ENCODE results near the gene IPO8. TPM values are rescaled to one million over a fixed set of nuclear protein-coding genes. Genes with fewer than 3 reads are reported as not detected.

Gene IPO8
- total and polyA plus RNA-seq, 2 of the 8 experiments (the other 6 are each of a cell fraction or from before 2014, with no cell fraction given) = 7.2 to 59.8 TPM

DNA sequence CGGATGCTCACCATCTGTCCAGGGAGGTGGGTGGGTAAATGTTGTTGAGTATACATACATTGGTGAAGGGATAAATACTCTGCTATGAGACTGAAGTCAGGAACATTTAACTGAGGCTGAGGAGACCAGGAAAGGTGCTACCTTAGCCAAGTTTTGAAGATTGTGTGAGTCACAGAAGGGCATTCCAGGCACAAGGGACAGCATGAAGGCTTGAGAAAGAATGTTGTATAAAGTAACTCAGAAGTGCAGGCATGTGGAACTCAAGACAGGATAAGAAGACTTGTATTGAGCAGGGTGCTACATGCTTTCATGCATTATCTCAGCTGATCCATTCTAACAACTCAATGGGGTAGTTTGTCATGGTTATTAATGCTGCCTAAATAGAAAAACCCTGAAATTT, 112.7 kb downstream of the IPO8 start (continued):
- TF ChIP-seq, protein P1, sequence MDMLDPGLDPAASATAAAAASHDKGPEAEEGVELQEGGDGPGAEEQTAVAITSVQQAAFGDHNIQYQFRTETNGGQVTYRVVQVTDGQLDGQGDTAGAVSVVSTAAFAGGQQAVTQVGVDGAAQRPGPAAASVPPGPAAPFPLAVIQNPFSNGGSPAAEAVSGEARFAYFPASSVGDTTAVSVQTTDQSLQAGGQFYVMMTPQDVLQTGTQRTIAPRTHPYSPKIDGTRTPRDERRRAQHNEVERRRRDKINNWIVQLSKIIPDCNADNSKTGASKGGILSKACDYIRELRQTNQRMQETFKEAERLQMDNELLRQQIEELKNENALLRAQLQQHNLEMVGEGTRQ (IDR thresholded peaks at IDR 0.05; ENCODE audit: low read length) = no peak
- TF ChIP-seq SIRT6 (IDR thresholded peaks at IDR 0.05; ENCODE audit: low read length) (no peak), NRF1 (IDR thresholded peaks at IDR 0.05; ENCODE audit: low read depth, low read length) (no peak), EGR1 (IDR thresholded peaks at IDR 0.05; ENCODE audit: borderline replicate concordance, low read depth, low read length) (no peak), TEAD4 (IDR thresholded peaks at IDR 0.05; ENCODE audit: low read depth, low read length) (no peak), RXRA (IDR thresholded peaks at IDR 0.05; ENCODE audit: insufficient read depth, low read depth, low read length) (no peak)
- TF ChIP-seq, protein P2, sequence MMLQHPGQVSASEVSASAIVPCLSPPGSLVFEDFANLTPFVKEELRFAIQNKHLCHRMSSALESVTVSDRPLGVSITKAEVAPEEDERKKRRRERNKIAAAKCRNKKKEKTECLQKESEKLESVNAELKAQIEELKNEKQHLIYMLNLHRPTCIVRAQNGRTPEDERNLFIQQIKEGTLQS (IDR thresholded peaks at IDR 0.05; ENCODE audit: insufficient read depth, low read depth, low read length) = no peak
